ENCODE results near the gene SCNN1A.

The SCNN1A gene

DNA sequence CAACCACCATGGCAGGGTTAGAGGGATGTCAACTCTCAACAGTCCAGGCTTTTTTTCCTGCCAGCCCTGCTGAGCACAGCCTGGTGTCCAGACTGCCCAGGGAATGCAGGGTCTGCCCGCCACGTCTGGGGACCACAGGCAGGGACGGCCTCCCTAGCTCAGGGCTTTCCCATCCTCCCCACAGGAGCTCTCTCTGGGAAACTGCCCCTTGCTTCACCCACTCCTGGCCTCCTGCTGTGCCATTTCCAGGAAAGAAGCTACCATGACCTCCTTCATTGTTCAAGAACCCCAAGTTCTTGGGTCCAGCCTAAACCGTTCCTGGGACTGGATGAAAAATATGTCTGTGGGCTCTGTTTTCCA, 4.8 kb downstream of the SCNN1A start:
- Histone ChIP-seq H3K27me3 (ENCODE audit: insufficient read depth, low read length) (no peaks in the 10 kb centered on the region), H3K9me3 (ENCODE audit: low read length) (no peaks in the 10 kb centered on the region), H3K36me3 (ENCODE audit: insufficient read depth, low read length) (no peaks in the 10 kb centered on the region), H3K4me3 (ENCODE audit: low read length) (no peak overlapping the region), H2AFZ (ENCODE audit: low read depth, low read length) (no peak overlapping the region), H3K4me1 (ENCODE audit: insufficient read depth, low read length) (peaks cover 20% of the 10 kb centered on the region)

DNA sequence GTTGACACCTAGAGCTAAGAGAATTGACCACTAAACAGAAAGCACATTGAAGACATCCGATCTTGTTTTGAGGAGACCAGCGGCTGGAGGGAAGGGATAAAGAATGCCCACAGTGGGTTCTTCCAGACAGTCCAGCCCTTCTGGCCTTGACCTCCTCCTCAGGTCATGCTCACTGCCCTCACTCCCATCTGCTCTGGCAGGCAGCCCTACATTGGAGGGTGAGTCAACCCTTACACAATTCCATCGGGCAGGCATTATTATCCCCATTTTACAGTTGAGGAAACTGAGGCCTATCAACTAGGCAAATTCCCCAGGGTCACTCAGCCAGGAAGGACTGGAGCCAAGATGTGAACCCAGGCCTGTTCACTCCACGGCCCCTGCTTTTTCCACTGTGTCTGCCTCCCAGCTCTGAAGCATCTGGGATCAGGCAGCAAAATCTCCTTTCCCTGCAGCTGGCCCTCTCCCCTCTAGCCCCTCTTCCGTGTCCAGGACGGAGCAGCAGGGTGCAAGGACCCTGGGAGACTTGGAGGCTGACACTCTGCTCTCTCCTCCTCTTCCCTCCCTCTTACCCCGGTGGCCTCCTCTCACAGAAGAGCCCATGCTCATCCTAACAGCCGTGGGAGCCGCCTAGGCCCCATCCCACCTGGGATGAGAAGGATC, 5.3 kb downstream of the SCNN1A start:
- H3K9me3 ChIP-seq (ENCODE audit: low read length) = no peaks in the 10 kb centered on the region
- H3K4me3 ChIP-seq (ENCODE audit: low read length) = no peak overlapping the region
- no peaks in the 10 kb centered on the region for H3K27me3 ChIP-seq (ENCODE audit: insufficient read depth, low read length)
- H3K4me1 ChIP-seq (ENCODE audit: insufficient read depth, low read length) = peaks cover 17% of the 10 kb centered on the region
- no peaks in the 10 kb centered on the region for H3K36me3 ChIP-seq (ENCODE audit: insufficient read depth, low read length)
- no peak overlapping the region for H2AFZ ChIP-seq (ENCODE audit: low read depth, low read length)

DNA sequence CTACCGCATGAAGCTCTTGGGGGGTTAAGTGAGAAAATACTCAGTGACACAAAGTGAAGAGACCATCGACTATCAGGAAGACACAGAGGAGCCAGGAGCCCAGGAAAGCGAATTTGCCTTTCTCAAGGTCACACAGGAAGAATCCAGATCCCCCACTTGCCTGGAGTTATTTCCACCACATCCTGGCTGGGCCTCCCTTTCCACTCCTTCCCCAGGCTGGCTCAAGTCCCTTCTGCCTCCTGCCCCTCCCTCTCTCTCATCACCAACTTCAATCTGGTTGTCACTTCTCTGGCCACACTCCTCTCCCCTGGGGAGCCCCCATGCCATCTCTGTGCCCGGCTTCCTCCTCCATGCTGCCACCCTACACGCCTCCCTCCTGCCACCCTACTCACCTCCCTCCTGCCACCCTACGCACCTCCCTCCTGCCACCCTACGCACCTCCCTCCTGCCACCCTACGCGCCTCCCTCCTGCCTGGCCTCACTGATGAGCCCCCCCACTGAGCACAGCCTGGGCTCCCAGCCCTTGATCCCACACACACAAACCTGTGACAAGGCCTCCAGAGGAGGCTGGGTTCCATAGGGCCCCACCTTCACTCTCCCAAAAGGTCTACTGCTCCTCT, 6.3 kb downstream of the SCNN1A start:
- H2AFZ ChIP-seq (ENCODE audit: low read depth, low read length) = no peak overlapping the region
- H3K9me3 ChIP-seq (ENCODE audit: low read length) = no peaks in the 10 kb centered on the region
- H3K4me3 ChIP-seq (ENCODE audit: low read length) = no peak overlapping the region
- H3K36me3 ChIP-seq (ENCODE audit: insufficient read depth, low read length) = no peaks in the 10 kb centered on the region
- H3K27me3 ChIP-seq (ENCODE audit: insufficient read depth, low read length) = no peaks in the 10 kb centered on the region
- peaks cover 15% of the 10 kb centered on the region for H3K4me1 ChIP-seq (ENCODE audit: insufficient read depth, low read length)

DNA sequence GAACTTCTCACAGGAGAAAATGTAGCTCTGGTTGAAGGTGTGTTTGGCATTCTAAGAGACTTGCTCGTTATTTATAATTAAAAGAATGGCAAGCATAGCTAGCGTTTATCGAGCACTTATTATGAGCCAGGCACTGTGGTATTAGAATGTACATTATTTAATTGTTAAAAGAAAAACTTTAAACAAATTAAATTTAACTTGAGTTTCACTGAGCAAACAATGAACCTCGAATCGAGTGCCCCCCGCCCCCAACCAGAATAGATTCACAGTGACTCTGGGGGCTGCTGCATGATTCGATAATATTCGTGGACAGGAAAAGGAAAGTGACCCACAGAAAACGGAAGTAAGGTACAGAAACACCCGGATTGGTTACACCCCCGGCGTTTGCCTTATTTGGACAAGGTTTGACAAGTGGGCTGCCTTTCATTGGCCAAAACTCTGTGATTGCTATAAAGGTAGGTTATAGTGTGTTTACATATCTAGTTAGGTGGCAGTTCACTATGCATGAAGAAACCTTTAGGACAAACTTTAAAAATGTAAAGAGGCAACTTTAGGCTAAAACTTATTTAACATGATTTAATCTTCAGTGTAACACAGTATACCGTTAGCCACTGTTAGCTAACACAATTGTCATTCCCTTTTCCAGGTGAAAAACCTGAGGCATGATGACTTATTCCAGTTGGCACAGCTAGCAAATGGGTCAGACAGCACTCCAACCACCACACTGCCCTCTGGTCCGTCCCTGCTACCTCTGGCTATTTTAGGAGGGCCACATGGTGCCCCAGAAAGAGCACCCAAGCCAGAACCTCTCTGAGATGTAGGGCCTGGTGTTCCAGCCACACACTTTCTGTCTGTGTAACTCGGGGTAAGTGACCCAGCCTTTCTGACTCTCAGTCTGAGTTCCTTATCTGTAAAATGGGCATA, 7.1 kb downstream of the SCNN1A start:
- no peaks in the 10 kb centered on the region for H3K27me3 ChIP-seq (ENCODE audit: insufficient read depth, low read length)
- H3K9me3 ChIP-seq (ENCODE audit: low read length) = no peaks in the 10 kb centered on the region
- H3K4me1 ChIP-seq (ENCODE audit: insufficient read depth, low read length) = peaks cover 15% of the 10 kb centered on the region
- no peak overlapping the region for H3K4me3 ChIP-seq (ENCODE audit: low read length)
- H3K36me3 ChIP-seq (ENCODE audit: insufficient read depth, low read length) = no peaks in the 10 kb centered on the region
- no peak overlapping the region for H2AFZ ChIP-seq (ENCODE audit: low read depth, low read length)

DNA sequence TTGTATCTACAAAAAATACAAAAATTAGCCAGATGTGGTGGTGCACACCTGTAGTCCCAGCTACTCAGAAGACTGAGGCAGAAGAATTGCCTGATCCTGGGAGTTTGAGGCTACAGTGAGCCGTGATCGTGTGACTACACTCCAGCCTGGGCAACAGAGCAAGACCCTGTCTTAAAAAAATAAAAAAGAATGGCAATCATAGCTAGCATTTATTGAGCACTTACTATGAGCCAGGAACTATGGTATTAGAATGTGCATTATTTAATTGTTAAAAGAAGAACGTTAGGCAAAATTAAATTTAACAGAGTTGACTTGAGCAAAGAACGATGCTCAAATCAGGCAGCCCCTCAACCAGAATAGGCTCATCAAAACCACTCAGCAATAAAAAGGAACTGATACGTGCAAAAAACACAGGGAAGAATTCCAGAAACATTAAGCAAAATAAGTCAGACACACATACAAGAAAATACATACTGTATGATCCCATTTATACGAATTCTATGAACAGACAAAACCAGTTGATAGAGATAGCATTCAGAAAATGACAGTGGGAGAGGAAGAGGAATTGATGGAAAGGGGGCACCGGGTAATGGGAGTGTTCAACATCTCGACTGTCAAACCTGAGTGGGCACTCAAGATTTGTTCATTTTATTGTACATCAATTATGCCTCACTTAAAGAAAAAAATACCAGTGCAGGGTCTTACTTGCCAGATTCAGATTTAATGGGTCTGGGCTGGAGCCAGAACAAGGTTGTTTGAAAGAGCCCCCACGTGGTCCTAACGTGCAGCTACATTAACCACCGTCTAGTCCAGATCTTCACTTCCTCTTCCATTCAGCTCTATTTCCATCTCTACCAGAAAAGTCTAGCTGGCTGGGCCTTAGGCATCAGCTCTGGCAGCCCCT, 8.0 kb downstream of the SCNN1A start:
- no peak overlapping the region for H3K4me3 ChIP-seq (ENCODE audit: low read length)
- no peaks in the 10 kb centered on the region for H3K27me3 ChIP-seq (ENCODE audit: insufficient read depth, low read length)
- H3K36me3 ChIP-seq (ENCODE audit: insufficient read depth, low read length) = no peaks in the 10 kb centered on the region
- no peak overlapping the region for H2AFZ ChIP-seq (ENCODE audit: low read depth, low read length)
- H3K9me3 ChIP-seq (ENCODE audit: low read length) = no peaks in the 10 kb centered on the region
- H3K4me1 ChIP-seq (ENCODE audit: insufficient read depth, low read length) = peaks cover 9% of the 10 kb centered on the region

DNA sequence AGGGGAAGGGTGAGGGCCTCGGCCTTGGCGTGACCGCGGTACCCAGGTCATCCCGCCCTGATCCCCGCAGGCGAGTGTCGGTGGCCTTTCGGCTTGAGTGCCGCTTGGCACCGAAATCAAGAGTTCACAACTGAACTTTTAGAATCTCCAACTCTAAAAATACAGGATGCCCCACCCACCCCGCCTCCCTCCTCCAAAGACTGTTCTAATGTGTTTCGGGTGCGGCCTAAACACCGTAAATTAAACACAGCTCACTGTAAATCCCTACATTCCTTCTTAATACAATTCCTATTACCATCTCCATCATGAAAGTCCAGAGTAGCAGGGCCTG, 11.4 kb downstream of the SCNN1A start:
- Histone ChIP-seq H3K4me3 (ENCODE audit: low read length) (no peak overlapping the region), H3K27me3 (ENCODE audit: insufficient read depth, low read length) (no peaks in the 10 kb centered on the region), H2AFZ (ENCODE audit: low read depth, low read length) (no peak overlapping the region), H3K36me3 (ENCODE audit: insufficient read depth, low read length) (no peaks in the 10 kb centered on the region), H3K9me3 (ENCODE audit: low read length) (no peaks in the 10 kb centered on the region), H3K4me1 (ENCODE audit: insufficient read depth, low read length) (no peaks in the 10 kb centered on the region)

DNA sequence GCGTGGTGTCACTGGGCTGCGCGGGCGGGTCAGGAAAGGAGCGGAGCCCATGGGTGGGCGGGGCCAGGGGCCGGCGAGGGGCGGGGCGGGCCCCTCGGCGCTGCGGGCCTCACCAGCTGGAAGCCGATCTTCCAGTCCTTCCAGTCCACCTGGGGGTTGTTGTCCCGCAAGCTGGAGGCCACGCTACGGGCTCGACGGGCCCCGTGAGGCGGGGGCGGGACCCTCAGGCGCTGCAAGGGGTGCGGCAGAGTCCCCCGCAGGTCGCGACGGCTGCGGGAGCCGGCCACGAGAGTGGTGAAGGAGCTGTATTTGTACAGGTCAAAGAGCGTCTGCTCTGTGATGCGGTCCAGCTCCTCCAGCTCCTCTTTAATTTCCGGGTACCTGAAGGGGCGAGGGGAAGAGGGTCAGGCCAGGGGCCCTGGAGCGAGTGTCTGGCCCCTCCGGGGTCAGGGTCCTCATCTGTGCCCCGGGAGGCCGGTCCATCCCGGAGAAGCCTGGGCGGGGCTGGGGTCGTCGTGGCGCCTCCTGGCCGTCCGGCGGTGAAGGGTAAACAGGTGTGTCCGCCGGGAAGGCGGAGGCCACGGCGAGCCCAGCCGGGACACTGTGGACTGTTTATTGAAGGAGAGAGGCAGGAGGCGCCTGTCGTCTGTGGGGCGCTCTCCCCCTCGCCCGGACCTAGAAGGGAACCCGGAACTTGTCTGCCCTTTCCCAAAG, 11.9 kb downstream of the SCNN1A start:
- Histone ChIP-seq H2AFZ (ENCODE audit: low read depth, low read length) (no peak overlapping the region), H3K9me3 (ENCODE audit: low read length) (no peaks in the 10 kb centered on the region), H3K36me3 (ENCODE audit: insufficient read depth, low read length) (no peaks in the 10 kb centered on the region), H3K4me1 (ENCODE audit: insufficient read depth, low read length) (no peaks in the 10 kb centered on the region), H3K27me3 (ENCODE audit: insufficient read depth, low read length) (no peaks in the 10 kb centered on the region), H3K4me3 (ENCODE audit: low read length) (no peak overlapping the region)

DNA sequence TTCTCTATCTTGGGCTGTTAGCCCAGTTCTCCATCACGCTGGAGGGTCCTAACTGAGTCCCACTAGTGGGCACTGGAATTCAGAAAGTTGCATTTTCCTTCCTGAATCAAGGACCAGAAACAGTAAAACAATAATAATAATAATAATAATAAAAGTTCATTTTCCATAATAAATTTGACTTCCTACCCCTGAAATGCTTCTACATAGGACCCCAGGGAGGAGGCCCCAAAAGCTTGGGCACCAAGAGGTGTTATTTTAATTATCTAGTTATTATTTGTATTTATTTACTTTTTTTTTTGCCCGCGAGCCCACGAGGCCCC, 12.4 kb downstream of the SCNN1A start:
- Histone ChIP-seq H3K27me3 (ENCODE audit: insufficient read depth, low read length) (no peaks in the 10 kb centered on the region), H3K36me3 (ENCODE audit: insufficient read depth, low read length) (no peaks in the 10 kb centered on the region), H2AFZ (ENCODE audit: low read depth, low read length) (no peak overlapping the region), H3K9me3 (ENCODE audit: low read length) (no peaks in the 10 kb centered on the region), H3K4me3 (ENCODE audit: low read length) (no peak overlapping the region), H3K4me1 (ENCODE audit: insufficient read depth, low read length) (no peaks in the 10 kb centered on the region)

DNA sequence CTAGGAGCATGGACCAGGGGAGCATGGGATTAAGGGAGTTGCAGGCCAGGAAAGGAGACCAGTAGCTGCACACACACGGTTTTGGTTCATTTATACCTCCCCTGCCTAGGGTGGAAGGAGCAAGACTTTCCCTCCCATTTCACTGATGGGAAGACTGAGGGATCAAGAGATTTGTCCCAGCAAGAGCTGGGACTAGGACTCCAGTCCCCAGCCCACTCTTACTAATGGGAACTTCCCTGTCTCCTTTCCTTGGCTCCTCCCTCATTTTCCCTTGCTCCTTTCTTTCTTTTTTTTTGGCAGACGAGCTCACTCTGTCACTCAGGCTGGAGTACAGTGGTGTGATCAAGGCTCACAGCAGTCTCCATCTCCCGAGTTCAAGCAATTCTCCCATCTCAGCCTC, 13.0 kb downstream of the SCNN1A start:
- Histone ChIP-seq H3K4me1 (ENCODE audit: insufficient read depth, low read length) (no peaks in the 10 kb centered on the region), H3K27me3 (ENCODE audit: insufficient read depth, low read length) (no peaks in the 10 kb centered on the region), H3K36me3 (ENCODE audit: insufficient read depth, low read length) (no peaks in the 10 kb centered on the region), H3K4me3 (ENCODE audit: low read length) (no peak overlapping the region), H3K9me3 (ENCODE audit: low read length) (no peaks in the 10 kb centered on the region), H2AFZ (ENCODE audit: low read depth, low read length) (no peak overlapping the region)

DNA sequence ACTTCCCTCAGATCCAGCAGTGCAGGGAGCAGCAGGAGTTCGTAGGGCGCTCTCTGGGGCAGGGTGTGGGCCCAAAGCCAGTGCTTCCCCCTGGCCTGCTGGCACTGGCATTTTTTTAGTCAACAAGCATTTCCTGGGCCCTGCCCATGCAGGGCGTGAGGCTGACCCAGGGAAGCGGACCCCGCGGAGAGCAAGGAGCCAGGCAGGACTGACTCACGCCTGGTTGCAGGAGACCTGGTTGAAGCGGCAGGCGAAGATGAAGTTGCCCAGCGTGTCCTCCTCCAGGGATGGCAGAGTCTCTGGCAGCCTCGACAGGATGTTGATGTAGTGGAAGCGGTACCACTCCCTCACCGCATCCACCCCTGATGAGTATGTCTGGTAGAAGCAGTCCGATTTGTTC, 13.5 kb downstream of the SCNN1A start:
- no peak overlapping the region for H3K4me3 ChIP-seq (ENCODE audit: low read length)
- no peaks in the 10 kb centered on the region for H3K4me1 ChIP-seq (ENCODE audit: insufficient read depth, low read length)
- no peaks in the 10 kb centered on the region for H3K36me3 ChIP-seq (ENCODE audit: insufficient read depth, low read length)
- H3K9me3 ChIP-seq (ENCODE audit: low read length) = no peaks in the 10 kb centered on the region
- H2AFZ ChIP-seq (ENCODE audit: low read depth, low read length) = no peak overlapping the region
- no peaks in the 10 kb centered on the region for H3K27me3 ChIP-seq (ENCODE audit: insufficient read depth, low read length)

DNA sequence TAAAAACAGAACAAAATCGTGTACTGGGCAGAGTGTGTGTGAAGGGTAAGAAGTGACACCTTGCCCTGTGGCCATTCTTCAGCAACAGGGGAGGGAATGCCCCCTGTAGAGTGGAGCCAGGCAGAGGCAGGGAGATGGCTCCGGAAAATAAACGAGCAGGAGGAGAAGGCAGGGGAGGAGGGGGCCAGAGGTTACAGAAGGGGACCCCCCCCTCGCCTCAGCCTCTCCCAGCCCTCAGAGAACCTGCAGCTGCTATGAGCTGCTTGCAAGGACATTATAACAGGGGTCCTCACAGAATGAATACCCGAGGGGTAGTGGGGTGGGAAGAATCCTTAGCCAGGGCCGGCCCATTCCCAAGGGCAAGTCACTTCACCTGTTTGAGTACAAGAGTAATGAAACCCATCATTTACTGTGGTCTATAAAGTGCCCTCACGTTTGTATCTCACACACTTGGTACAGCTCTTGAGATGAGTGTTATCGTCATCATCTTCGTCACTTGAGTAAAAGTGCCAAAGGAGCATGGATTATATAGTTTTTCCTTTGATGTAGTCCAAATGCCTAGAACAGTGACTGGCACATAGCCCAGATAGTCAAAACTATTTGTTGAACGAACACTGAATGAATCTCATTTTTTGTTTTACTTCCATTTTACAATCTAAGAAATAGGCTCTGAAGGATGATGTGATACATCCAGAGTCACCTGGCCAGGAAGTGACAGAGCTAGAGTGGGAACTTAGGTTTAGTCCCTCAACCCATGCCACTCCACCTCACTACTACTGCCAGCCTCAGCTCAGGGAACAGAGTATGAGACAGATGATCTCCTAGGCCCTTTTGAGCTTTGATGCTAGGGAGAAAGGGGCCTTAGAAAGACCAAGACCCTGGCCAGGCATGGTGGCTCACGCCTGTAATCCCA, 14.5 kb downstream of the SCNN1A start:
- Histone ChIP-seq H3K27me3 (ENCODE audit: insufficient read depth, low read length) (no peaks in the 10 kb centered on the region), H3K9me3 (ENCODE audit: low read length) (no peaks in the 10 kb centered on the region), H2AFZ (ENCODE audit: low read depth, low read length) (no peak overlapping the region), H3K36me3 (ENCODE audit: insufficient read depth, low read length) (no peaks in the 10 kb centered on the region), H3K4me1 (ENCODE audit: insufficient read depth, low read length) (no peaks in the 10 kb centered on the region), H3K4me3 (ENCODE audit: low read length) (no peak overlapping the region)

DNA sequence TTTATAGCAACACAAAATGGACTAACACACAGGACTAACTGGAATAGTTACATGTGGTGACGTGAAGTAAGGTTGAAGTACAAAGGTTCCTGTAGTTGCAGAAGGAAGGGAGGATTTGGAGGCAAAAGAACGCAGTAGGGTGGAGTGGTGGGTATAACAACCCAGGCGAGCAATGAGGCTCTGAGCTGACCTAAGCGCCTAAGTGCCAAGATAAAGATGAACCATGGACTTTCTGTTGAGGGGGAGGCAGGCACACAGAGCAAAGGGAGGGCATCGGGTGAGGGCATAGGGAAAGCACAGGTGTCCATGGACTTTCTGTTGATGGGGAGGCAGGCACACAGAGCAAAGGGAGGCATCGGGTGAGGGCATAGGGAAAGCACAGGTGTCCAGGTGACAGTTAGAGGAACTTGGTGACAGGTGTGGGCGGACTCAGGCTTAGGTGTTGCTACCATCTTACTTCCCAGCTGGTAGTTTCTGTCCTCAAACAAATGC, 15.2 kb downstream of the SCNN1A start:
- H3K4me3 ChIP-seq (ENCODE audit: low read length) = no peak overlapping the region
- H3K27me3 ChIP-seq (ENCODE audit: insufficient read depth, low read length) = no peaks in the 10 kb centered on the region
- H3K36me3 ChIP-seq (ENCODE audit: insufficient read depth, low read length) = no peaks in the 10 kb centered on the region
- H3K9me3 ChIP-seq (ENCODE audit: low read length) = no peaks in the 10 kb centered on the region
- H2AFZ ChIP-seq (ENCODE audit: low read depth, low read length) = no peak overlapping the region
- no peaks in the 10 kb centered on the region for H3K4me1 ChIP-seq (ENCODE audit: insufficient read depth, low read length)

All from neuron (in vitro differentiated cells).